MM.1S (cell line): Measurements from ENCODE around the gene SNTB2.

ENCODE experiments used
- CTCF ChIP-seq: fragments of 300-600 bp; sonication (generic); IDR thresholded peaks from 2 replicates; pipeline ENCODE4 v1.5.1; 2016; ENCODE audit warnings: antibody characterized with exemption, low read length, mixed read lengths
- EZH2 ChIP-seq: fragments of 300-600 bp; sonication (generic); optimal IDR thresholded peaks from 2 replicates; pipeline ENCODE3; 2017; ENCODE audit warnings: low read depth, mild to moderate bottlenecking, antibody characterized with exemption, low read length, mixed read lengths
- EZH2phosphoT487 ChIP-seq: fragments of 300-600 bp; sonication (generic); IDR thresholded peaks from 2 replicates; pipeline ENCODE4 v1.6.1; 2018; ENCODE audit warnings: antibody characterized with exemption, low read length

GRCh38 chr16:69314534-69314933 is 127.6 kb downstream of the SNTB2 start:
- TF ChIP-seq CTCF (no peak), EZH2 (no peak), EZH2phosphoT487 (no peak)
